Measurements from ENCODE around the gene ETV6.
A peak's percentile ranks its signal among the peaks of the same experiment; 100 is the strongest.

The ETV6 gene

DNA sequence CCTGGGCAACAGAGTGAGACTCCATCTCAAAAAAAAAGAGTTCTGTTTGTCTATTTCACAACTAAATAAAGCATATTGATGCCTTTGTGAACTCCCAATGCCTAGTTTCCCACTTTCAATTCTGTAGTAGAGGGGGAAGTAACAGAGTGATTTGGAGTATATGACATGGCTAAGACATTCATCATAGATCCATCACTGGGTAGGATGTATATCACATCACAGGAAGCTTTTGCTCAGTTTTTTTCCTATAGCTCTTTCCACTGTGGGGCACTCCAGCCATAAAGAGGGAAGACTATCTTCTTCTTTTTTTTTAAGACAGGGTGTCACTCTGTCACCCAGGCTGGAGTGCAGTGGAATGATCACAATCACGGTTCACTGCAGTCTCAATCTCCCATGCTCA is 267.3 kb downstream of the ETV6 start:
- no peak for DNase-seq (ENCODE audit: low read depth in 2 of 2)

DNA sequence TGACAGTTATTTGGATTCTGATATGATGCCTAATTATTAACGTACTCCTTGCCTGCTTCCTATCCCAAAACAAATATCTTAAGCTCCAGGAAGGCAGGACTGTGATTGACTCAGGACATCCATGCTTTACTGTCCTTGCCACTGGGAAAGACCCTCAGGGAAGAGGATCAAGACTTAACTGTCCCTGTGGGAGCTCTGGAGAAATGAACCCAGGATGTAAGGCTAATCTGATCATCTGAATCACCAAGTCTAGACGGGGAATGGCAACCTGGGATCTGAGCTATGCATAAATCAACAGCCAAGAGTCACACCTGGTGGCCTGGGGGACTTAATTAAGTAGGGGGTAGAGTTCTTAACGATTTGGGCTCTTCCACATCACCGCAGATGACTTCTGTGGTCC is 268.0 kb downstream of the ETV6 start:
- DNase-seq (ENCODE audit: low read depth in 2 of 2): no peak

DNA sequence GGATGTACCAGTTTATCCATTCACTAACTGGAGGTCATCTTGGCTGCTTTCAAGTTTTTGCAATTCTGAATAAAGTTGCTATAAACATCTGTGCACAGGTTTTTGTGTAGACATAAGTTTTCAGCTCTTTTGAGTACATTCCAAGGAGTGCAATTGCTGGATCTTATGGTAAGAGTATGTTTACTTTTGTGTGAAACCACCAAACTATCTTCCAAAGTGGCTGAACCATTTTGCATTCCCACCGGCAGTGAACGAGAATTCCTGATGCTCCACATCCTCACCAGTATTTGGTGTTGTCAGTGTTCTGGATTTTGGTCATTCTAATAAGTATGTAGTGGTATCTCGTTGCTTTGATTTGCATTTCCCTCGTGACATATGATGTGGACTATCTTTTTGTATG is 270.8 kb downstream of the ETV6 start:
- DNase-seq (ENCODE audit: low read depth in 2 of 2): no peak

DNA sequence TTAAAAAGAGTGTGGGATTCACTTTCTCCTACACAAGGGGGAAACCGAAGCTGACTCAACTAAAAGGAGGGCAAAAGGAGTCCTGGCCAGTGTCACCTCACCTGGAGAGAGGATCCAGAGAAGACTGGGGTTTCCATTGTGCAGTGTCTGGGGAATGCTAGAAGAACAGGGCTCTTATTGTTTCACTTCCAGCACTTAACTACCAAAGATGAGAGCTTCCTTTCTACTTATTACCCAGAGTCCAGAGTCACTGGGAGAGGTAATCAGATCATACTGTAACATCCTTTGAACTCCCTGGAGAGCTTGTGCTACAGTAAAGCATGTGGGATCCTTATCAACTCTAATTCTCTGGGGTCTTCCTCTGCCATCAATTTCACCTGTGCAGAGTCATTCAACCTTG is 272.9 kb downstream of the ETV6 start:
- no peak for DNase-seq (ENCODE audit: low read depth in 2 of 2)

DNA sequence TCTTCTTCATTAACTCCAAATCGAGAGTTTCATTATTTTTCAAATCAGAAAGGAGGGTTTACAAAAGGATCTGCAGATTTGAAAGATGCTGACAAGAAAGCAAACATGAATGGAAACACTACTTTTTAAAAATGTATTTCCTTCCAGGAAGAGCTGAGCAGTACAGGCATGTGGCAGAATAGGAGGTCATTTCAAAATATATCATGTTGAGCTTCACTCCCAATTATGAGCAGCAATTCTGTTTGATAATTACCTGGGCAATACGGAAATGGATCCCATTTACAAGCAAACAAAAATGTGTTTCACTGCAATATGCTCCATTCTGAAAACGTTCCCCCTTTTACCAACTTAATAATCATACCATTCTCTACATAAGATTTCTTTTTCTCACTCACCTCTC is 273.6 kb downstream of the ETV6 start:
- DNase-seq (ENCODE audit: low read depth in 2 of 2): no peak

DNA sequence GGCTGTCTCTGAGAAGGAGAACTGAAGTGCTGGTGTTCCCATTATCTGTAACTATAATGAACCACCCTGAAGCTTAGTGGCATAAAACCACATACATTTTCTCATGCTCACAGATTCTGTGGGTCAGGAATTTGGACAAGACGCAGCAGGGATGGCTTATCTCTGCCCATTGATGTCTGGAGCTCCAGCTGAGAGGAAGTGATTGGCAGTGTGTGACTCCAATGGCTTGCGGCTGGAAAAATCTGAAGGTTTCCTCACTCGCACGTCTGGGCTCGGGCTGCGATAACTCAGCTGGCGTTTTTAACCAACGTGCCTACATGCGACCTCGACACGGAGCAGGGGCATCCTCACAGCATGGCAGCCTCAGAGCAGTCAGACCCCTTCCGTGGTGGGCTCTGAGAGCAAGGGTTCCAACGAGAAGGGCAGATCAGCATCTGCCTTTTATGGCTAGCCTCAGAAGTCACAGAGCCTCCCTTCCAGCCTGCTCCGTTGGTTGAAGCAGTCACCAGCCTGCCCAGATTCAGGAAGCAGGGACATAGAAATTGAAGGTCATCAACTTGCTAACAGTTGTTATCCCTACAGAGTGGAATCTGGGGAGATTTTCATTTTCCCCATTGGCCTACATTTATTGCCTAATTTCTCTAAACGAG is 277.9 kb downstream of the ETV6 start:
- DNase-seq (ENCODE audit: low read depth in 2 of 2): no peak

DNA sequence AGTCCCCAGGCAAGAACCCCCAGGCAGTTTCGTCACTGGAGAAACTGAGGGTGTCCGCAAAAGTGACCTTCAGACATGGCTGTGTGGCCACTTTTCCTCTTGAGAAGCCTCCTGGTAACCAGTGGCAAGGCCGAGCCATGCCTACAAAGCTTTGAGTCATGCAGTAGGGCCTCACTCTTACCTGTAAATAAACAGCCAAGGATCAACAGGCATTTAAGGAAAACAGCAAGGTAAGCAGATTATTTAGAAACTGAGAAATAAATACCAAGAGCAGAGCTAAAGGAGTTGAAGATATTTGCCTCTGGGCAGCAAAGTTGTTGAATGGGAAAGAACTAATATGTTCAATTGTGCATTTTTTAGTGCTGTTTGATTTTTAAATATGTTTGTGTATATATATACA is 280.2 kb downstream of the ETV6 start:
- DNase-seq (ENCODE audit: low read depth in 2 of 2): no peak

DNA sequence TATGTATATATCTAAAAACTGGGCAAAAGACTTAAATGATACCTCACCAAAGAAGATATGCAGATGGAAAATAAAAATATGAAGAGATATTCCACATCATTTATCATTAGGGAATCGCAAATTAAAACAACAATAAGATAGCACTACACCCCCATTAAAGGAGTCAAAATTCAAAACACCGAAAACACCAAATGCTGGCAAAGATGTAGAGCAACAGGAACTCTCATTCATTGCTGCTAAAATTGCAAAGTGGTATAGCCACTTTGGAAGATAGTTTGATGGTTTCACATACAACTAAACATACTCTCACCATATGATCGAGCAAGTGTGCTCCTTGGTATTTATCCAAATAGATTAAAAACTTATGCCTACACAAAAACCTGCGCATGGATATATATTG is 289.7 kb downstream of the ETV6 start:
- DNase-seq (ENCODE audit: low read depth in 2 of 2): no peak

DNA sequence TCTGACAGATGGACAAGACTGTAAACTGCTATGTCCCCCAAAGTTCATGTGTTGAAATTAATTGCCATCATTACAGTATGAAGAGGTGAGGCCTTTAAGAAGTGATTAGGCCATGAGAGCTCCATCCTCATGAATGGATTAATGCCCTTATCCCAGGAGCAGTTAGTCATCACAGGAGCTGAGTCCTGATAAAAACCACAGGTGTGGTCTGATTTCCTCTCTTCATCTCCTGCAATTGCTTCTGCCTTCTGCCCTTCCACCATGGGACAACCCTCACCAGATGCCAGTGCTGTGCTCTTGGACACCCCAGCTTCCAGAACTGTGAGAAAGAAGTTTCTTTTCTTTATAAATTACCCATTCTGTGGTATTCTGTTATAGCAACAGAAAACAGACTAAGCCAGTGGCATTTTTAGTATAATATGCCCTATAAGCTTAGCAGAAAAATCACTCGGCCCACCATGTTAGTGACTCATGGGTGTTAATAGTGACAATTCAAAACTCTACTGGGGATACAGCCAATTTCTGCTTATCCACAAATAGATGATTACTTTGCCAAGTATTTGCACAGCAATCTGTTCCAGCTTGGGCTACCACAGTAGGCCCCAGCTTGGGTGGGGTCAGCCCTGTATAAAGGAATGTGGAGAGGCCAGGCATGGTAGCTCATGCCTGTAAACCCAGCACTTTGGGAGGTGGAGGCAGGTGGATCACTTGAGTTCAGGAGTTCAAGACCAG is 292.3 kb downstream of the ETV6 start:
- peak; percentile 58 to 64 for DNase-seq (ENCODE audit: low read depth in 2 of 2)

DNA sequence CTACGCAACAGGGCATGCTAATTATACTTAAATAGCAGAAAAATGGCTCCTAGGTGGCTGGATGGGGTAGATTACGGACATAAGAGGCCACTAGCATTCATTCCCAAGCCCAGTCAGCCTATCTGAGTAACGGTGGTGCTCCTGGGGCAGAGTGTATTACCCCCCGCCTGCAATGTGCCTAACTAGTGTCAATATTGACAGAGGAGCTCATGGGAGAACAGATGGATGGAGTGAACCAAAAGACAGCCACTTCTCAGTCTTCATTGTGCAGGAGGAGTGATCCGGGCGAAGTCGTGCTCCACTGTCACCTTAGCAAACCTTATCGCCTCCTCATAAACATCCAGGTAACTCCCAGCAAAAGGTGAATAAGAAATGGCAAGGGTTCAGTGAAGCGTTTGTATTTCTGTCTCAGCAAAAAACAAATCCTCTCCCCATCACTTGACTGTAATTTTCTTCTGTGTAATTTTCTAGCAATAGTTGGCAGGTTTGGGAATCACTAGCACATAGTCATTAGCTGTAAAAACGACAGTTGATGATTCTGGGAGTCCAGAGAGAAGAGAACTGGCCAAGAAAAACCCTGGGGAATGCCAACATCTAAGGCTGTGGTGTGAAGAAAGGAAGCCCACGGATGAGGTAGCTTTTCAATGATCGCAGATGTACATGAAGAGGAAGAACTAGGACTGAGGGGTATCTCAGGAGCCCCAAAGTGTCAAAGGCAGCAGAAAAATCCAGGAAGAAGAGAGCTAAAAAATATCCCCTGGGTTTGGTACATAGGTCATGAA is 294.6 kb downstream of the ETV6 start:
- DNase-seq (ENCODE audit: low read depth in 2 of 2): no peak

Measured in fibroblast of skin of left quadriceps (primary cell).